OCI-LY1 (cell line): ENCODE measurements around the gene CEP97.

ENCODE experiments used
- H2AFZ ChIP-seq: fragments of 200-600 bp; sonication (generic), shearing (Covaris generic); 2 replicates; pipeline ENCODE4 v1.6.0; 2014; ENCODE audit warnings: antibody characterized with exemption, mild to moderate bottlenecking, low read length
- H3F3A ChIP-seq: fragments of 200-600 bp; sonication (generic), shearing (Covaris generic); 2 replicates; pipeline ENCODE4 v1.6.0; 2014; ENCODE audit warnings: mild to moderate bottlenecking, antibody characterized with exemption, low read length, moderate library complexity; ENCODE audit not compliant: insufficient read depth
- H3K27ac ChIP-seq: fragments of 200-600 bp; sonication (generic); 2 replicates; pipeline ENCODE4 v1.5.1; 2014; ENCODE audit warnings: low read length, mixed run types, mild to moderate bottlenecking, low read depth; ENCODE audit not compliant: poor library complexity, severe bottlenecking
- H3K27me3 ChIP-seq: fragments of 200-600 bp; sonication (generic); 2 replicates; pipeline ENCODE4 v1.6.0; 2014; ENCODE audit warnings: antibody characterized with exemption, mild to moderate bottlenecking, low read length, moderate library complexity; ENCODE audit not compliant: insufficient read depth
- H3K36me3 ChIP-seq: fragments of 200-600 bp; sonication (generic); 2 replicates; pipeline ENCODE4 v1.6.1; 2014; ENCODE audit warnings: mild to moderate bottlenecking, antibody characterized with exemption, low read length, moderate library complexity, mixed read lengths; ENCODE audit not compliant: insufficient read depth
- H3K4me1 ChIP-seq: fragments of 200-600 bp; sonication (generic); 2 replicates; pipeline ENCODE4 v1.5.1; 2014; ENCODE audit warnings: mild to moderate bottlenecking, low read length, moderate library complexity; ENCODE audit not compliant: insufficient read depth, severe bottlenecking
- H3K4me2 ChIP-seq: fragments of 200-600 bp; sonication (generic), shearing (Covaris generic); 2 replicates; pipeline ENCODE4 v1.6.1; 2014; ENCODE audit warnings: low read length
- H3K4me3 ChIP-seq: fragments of 200-600 bp; sonication (generic); 2 replicates; pipeline ENCODE4 v1.5.1; 2014; ENCODE audit warnings: low read length, low read depth, mild to moderate bottlenecking, mixed read lengths; ENCODE audit not compliant: poor library complexity, severe bottlenecking
- H3K79me2 ChIP-seq: fragments of 200-600 bp; shearing (Covaris generic); 2 replicates; pipeline ENCODE4 v1.6.1; 2016; ENCODE audit warnings: mixed run types, low read length, mixed read lengths; ENCODE audit not compliant: insufficient read depth
- H3K9ac ChIP-seq: fragments of 200-600 bp; sonication (generic), shearing (Covaris generic); 2 replicates; pipeline ENCODE4 v1.6.1; 2014; ENCODE audit warnings: mild to moderate bottlenecking, low read length, mixed read lengths
- H3K9me2 ChIP-seq: fragments of 200-600 bp; sonication (generic), shearing (Covaris generic); 2 replicates; pipeline ENCODE4 v1.6.1; 2014; ENCODE audit warnings: low read depth, mild to moderate bottlenecking, low read length, mixed read lengths
- H3K9me3 ChIP-seq: fragments of 200-600 bp; shearing (Covaris generic); 2 replicates; pipeline ENCODE4 v1.6.1; 2014; ENCODE audit warnings: low read length, mixed read lengths
- H4K20me1 ChIP-seq: fragments of 200-600 bp; sonication (generic), shearing (Covaris generic); 2 replicates; pipeline ENCODE4 v1.6.0; 2016; ENCODE audit warnings: mild to moderate bottlenecking, low read length; ENCODE audit not compliant: insufficient read depth
- EZH2 ChIP-seq: fragments of 200-600 bp; sonication (generic), shearing (Covaris generic); IDR thresholded peaks from 2 replicates; pipeline ENCODE4 v1.8.0; 2017; ENCODE audit warnings: borderline replicate concordance, mixed run types, mild to moderate bottlenecking, antibody characterized with exemption, low read length, moderate library complexity, mixed read lengths
- TF ChIP-seq, protein P1 (sequence below): fragments of 200-600 bp; sonication (generic), shearing (Covaris generic); IDR thresholded peaks from 2 replicates; pipeline ENCODE4 v1.5.1; 2017; ENCODE audit warnings: mild to moderate bottlenecking, antibody characterized with exemption, low read length, moderate library complexity, mixed read lengths

CEP97 gene

DNA sequence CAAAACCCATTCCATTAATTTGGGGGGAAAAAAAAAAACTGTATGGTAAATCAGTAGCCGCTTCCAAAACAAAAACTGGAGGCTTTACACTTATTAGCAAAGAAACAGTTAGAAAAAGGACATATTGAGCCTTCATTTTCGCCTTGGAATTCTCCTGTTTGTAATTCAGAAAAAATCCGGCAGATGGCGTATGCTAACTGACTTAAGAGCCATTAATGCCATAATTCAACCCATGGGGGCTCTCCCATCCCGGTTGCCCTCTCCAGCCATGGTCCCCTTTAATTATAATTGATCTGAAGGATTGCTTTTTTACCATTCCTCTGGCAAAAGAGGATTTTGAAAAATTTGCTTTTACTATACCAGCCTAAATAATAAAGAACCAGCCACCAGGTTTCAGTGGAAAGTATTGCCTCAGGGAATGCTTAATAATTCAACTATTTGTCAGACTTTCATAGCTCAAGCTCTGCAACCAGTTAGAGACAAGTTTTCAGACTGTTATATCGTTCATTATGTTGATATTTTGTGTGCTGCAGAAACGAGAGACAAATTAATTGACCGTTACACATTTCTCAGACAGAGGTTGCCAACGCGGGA, 28.5 kb upstream of the CEP97 start:
- no peak overlapping the region for H3K27ac ChIP-seq
- no peaks in the 10 kb centered on the region for H3K36me3 ChIP-seq
- H3K79me2 ChIP-seq = no peaks in the 10 kb centered on the region
- no peaks in the 10 kb centered on the region for H3K9me3 ChIP-seq
- no peaks in the 10 kb centered on the region for H3F3A ChIP-seq
- H3K27me3 ChIP-seq = no peaks in the 10 kb centered on the region
- H3K4me3 ChIP-seq = no peak overlapping the region
- no peaks in the 10 kb centered on the region for H3K9me2 ChIP-seq
- TF ChIP-seq, protein P1, sequence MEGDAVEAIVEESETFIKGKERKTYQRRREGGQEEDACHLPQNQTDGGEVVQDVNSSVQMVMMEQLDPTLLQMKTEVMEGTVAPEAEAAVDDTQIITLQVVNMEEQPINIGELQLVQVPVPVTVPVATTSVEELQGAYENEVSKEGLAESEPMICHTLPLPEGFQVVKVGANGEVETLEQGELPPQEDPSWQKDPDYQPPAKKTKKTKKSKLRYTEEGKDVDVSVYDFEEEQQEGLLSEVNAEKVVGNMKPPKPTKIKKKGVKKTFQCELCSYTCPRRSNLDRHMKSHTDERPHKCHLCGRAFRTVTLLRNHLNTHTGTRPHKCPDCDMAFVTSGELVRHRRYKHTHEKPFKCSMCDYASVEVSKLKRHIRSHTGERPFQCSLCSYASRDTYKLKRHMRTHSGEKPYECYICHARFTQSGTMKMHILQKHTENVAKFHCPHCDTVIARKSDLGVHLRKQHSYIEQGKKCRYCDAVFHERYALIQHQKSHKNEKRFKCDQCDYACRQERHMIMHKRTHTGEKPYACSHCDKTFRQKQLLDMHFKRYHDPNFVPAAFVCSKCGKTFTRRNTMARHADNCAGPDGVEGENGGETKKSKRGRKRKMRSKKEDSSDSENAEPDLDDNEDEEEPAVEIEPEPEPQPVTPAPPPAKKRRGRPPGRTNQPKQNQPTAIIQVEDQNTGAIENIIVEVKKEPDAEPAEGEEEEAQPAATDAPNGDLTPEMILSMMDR = peak; percentile 66
- TF ChIP-seq EZH2 = no peak
- H3K4me2 ChIP-seq = no peak overlapping the region
- H3K9ac ChIP-seq = no peak overlapping the region
- H3K4me1 ChIP-seq = peaks cover 5% of the 10 kb centered on the region
- H2AFZ ChIP-seq = no peak overlapping the region
- H4K20me1 ChIP-seq = no peaks in the 10 kb centered on the region

DNA sequence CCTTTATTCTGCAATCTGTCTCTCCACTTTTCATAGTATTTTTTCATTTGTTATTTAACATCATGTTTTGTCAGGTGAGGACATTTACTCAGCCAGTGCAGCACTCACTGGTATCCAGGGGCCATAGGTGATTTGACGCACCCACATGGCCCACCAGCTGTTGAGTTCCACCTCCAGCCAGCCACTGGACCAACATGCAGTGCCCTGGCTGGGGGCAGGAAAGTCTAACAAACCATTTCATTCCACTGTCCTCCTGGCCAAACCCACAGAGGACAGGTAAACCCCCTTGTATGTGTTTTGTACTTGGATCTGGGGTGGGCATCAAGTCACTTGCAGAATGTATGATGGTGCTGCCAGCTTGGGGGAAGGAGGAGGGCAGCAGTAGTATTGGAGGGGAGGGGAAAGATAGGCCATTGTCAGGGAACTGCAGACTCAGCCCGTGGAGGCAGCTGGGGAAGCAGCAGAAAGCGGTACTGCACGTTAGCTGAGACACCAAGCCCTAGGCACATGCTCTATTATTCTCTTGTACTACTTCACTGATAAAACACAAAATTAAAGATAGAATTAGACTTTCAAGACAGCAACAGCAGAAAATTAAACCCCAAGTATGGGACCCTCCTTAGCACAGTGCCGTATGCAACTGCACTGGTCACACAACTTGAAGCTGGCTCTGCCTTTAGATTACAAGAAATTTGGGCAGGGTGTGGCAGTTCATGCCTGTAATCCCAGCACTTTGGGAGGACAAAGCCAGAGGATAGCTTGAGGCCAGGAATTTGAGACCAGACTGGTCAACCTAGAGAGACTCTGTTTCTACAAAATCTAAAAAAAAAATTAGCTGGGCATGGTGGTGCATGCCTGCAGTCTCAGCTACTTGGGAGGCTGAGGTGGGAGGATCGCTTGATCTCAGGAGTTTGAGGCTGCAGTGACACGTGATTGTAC, 22.4 kb upstream of the CEP97 start:
- H3K79me2 ChIP-seq = no peaks in the 10 kb centered on the region
- no peak overlapping the region for H2AFZ ChIP-seq
- H3K4me3 ChIP-seq = no peak overlapping the region
- H3K9me2 ChIP-seq = no peaks in the 10 kb centered on the region
- H3F3A ChIP-seq = no peaks in the 10 kb centered on the region
- H4K20me1 ChIP-seq = no peaks in the 10 kb centered on the region
- peaks cover 15% of the 10 kb centered on the region for H3K4me1 ChIP-seq
- peak overlapping the region; percentile 41; the same call in 1 of the 2 replicates for H3K4me2 ChIP-seq
- H3K9ac ChIP-seq = peak overlapping the region; percentile 24; the same call in 1 of the 2 replicates
- H3K9me3 ChIP-seq = no peaks in the 10 kb centered on the region
- H3K27ac ChIP-seq = peak overlapping the region; percentile 27
- H3K27me3 ChIP-seq = no peaks in the 10 kb centered on the region
- TF ChIP-seq, protein P1 = no peak
- TF ChIP-seq EZH2 = no peak
- H3K36me3 ChIP-seq = no peaks in the 10 kb centered on the region

DNA sequence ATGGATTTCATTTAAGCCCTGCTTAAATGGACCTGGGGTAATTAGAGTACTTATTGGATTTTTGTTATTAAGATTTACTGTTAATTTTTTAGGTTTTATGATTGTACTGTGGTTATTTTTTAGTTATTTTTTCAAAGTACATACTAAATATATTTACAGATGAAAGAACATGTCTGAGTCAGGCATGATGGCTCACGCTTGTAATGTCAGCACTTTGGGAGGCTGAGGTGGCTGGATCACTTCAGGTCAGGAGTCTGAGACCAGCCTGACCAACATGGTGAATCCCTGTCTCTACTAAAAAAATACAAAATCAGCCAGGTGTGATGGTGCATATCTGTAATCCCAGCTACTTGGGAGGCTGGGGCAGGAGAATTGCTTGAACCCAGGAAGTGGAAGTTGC, 21.7 kb upstream of the CEP97 start:
- Histone ChIP-seq H3K4me3 (no peak overlapping the region), H3K27ac (no peak overlapping the region), H3K4me2 (no peak overlapping the region), H3K27me3 (no peaks in the 10 kb centered on the region), H3F3A (no peaks in the 10 kb centered on the region), H3K9ac (no peak overlapping the region), H2AFZ (no peak overlapping the region), H3K79me2 (no peaks in the 10 kb centered on the region), H3K36me3 (no peaks in the 10 kb centered on the region), H3K9me3 (no peaks in the 10 kb centered on the region), H3K4me1 (peaks cover 15% of the 10 kb centered on the region), H3K9me2 (no peaks in the 10 kb centered on the region), H4K20me1 (no peaks in the 10 kb centered on the region)
- TF ChIP-seq, protein P1 = no peak
- TF ChIP-seq EZH2 = no peak
